ENCODE measurements around the gene HOXA10. TPM values are rescaled to one million over a fixed set of nuclear protein-coding genes. Genes with fewer than 3 reads are reported as not detected.

HOXA10 gene
- total RNA-seq, 1 donor from 2014 or later: 4.9 TPM

DNA sequence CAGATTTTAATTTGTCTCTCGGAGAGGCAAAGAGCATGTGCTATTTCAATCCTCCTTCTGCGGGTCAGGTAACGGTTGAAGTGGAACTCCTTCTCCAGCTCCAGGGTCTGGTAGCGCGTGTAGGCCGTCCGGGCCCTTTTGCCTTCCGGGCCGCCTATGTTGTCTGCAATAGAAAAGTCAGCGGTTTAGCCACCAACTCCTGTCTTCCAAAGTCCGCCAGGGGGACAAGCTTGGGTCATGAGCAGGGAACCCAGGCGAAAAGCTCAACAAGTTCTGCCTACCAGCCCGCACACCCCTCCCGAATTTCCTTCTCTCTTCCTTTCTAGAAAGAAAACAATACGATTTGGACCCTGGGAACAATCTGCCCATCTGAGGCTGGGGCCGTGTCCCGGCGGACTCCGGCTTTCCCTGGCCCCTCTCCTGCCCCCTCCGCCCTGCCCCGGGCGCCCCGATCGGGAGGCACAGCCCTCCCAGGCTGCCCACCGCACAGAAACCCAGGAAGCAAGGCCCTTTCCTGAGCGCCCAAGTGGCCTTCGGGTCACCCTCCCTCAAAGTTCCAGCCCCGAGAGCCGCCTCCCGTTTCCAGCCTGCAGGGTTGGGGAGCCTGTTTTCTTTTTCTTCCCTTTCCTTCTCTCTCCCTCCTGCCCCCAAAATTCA is 32.1 kb downstream of the HOXA10 start:
- H3K4me1 Mint-ChIP-seq (ENCODE audit: unreplicated experiment): peaks cover 20% of the 10 kb centered on the region
- H3K27me3 Mint-ChIP-seq: peaks cover 66% of the 10 kb centered on the region
- DNase-seq (ENCODE audit: extremely low spot score, unreplicated experiment): no peak
- H3K36me3 Mint-ChIP-seq: peaks cover 37% of the 10 kb centered on the region
- H3K4me3 Mint-ChIP-seq: peak overlapping the region; percentile 99
- TF ChIP-seq, protein P1, sequence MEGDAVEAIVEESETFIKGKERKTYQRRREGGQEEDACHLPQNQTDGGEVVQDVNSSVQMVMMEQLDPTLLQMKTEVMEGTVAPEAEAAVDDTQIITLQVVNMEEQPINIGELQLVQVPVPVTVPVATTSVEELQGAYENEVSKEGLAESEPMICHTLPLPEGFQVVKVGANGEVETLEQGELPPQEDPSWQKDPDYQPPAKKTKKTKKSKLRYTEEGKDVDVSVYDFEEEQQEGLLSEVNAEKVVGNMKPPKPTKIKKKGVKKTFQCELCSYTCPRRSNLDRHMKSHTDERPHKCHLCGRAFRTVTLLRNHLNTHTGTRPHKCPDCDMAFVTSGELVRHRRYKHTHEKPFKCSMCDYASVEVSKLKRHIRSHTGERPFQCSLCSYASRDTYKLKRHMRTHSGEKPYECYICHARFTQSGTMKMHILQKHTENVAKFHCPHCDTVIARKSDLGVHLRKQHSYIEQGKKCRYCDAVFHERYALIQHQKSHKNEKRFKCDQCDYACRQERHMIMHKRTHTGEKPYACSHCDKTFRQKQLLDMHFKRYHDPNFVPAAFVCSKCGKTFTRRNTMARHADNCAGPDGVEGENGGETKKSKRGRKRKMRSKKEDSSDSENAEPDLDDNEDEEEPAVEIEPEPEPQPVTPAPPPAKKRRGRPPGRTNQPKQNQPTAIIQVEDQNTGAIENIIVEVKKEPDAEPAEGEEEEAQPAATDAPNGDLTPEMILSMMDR (conservative IDR thresholded peaks at IDR 0.05): peak; percentile 54
- peak overlapping the region; percentile 99 for H3K27ac Mint-ChIP-seq
- H3K9me3 Mint-ChIP-seq: no peaks in the 10 kb centered on the region

DNA sequence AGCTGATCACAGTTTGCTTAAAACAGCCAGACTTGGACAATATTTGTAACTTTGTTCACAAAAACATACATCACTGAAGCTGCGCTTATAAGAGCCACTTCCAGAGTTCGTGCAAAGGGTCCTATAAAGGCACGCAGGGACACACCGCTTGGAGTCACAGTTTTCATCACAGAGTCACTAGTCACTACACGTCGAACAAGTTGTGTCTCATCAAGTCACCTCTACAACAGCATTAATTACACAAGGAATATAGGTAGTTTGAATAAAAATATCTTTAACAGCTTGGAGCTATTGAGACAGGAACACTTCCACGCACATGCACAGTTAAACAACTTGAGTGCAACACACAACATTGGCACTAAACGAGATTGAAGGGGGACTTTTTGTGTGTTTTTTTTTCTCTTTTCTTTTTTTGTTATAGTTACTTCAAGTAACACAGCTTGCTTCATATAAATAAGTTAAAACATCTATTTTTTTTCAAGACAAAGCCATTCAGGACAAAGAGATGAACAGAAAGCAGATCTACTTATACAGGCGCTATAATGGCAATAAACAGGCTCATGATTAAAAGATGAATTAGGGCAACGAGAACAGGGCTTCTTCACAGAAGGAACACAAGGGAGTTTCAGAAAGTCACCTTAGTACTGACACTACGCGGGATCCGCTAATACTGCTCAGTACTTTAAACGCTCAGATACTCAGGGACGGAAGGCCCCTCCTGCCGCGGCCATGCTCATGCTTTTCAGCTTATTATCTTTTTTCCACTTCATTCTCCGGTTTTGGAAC is 32.8 kb downstream of the HOXA10 start:
- peaks cover 59% of the 10 kb centered on the region for H3K27me3 Mint-ChIP-seq
- peak overlapping the region; percentile 99 for H3K27ac Mint-ChIP-seq

DNA sequence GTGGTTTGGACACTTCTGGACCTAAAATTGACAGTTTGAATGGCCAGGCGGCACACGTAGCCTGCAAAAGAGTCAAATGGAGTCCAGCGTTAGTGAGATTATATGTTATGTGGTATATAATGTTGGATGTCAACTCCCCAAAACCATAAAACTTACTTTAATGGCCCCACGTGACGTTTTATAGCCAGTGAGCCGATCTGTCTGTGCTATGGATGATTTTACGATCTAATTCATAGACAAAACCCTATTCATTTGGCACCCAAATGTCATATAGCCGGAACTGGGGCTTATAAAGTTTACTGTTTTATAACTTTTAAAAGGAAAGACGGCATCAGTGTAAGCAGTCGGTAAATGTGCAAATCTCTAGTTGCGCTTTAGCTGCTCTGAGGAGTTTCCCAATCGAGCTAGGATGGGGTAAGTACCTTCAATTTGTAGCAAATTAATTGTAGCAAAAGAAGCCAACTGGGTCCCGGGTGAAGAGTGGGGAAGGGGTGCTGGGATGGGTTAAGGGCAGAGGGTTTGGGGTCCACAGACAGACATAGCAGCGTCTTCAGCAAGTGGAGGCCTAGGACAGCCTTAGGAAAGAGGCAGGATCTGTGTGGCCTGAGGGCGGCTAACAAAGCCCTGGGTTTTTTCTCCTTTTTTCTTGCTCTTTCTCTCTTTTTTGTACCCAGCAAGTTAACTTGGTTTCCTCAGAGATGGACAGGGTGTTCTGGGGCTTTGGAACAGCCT is 33.8 kb downstream of the HOXA10 start:
- H3K9me3 Mint-ChIP-seq: no peaks in the 10 kb centered on the region
- H3K4me1 Mint-ChIP-seq (ENCODE audit: unreplicated experiment): peaks cover 28% of the 10 kb centered on the region
- peak overlapping the region; percentile 99 for H3K27ac Mint-ChIP-seq
- H3K36me3 Mint-ChIP-seq: peaks cover 28% of the 10 kb centered on the region
- TF ChIP-seq, protein P1 (conservative IDR thresholded peaks at IDR 0.05): no peak
- H3K27me3 Mint-ChIP-seq: peaks cover 51% of the 10 kb centered on the region
- DNase-seq (ENCODE audit: extremely low spot score, unreplicated experiment): no peak
- H3K4me3 Mint-ChIP-seq: peak overlapping the region; percentile 99

More for the DNA sequence above, 32.8 kb downstream of the HOXA10 start:
- H3K4me3 Mint-ChIP-seq: peak overlapping the region; percentile 99
- TF ChIP-seq, protein P1 (conservative IDR thresholded peaks at IDR 0.05): no peak
- no peak for DNase-seq (ENCODE audit: extremely low spot score, unreplicated experiment)
- peaks cover 33% of the 10 kb centered on the region for H3K36me3 Mint-ChIP-seq
- peaks cover 21% of the 10 kb centered on the region for H3K4me1 Mint-ChIP-seq (ENCODE audit: unreplicated experiment)
- no peaks in the 10 kb centered on the region for H3K9me3 Mint-ChIP-seq

DNA sequence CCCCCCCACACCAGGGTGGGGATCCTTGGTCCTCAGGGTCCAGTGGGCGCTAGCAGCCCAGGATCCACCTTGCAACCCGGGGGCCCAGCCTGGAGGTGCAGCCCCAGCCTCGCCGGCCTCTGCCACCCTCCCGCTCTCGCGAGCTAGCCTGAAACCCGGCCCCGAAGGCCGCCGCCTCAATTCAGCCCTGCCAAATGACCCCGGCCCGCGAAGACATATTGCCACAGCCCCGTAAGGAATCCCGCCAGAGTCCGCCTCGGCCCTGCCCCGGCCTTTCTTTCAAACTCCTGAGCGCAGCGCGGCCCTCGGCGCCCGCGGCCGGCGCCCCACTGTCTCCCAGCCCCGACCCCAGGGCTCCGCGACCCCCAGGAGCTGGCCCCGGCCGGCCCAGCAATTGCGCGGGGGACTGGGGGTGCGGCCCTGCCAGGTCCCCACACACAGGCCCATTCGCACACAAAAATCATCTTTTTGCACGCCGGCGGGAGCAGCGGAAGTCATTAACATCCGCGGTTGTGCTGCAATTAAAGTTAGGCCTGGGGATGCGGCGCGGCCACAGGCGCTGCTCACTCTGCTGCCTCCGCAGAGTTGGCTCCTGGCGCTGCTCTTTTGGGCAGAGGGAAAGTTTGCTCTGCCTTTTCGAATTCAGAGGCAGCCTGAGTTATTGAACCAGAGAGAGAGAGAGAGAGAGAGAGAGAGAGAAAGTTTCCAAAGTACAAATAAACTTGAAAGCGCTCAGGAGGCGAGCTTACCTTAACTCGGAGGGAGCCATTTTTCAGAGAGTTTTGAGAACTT is 34.6 kb downstream of the HOXA10 start:
- H3K27me3 Mint-ChIP-seq: peaks cover 49% of the 10 kb centered on the region
- TF ChIP-seq, protein P1 (conservative IDR thresholded peaks at IDR 0.05): no peak
- peaks cover 30% of the 10 kb centered on the region for H3K36me3 Mint-ChIP-seq
- peak overlapping the region; percentile 99 for H3K4me3 Mint-ChIP-seq
- H3K9me3 Mint-ChIP-seq: no peaks in the 10 kb centered on the region
- H3K4me1 Mint-ChIP-seq (ENCODE audit: unreplicated experiment): peaks cover 36% of the 10 kb centered on the region
- H3K27ac Mint-ChIP-seq: peak overlapping the region; percentile 99
- peak; percentile 77 for DNase-seq (ENCODE audit: extremely low spot score, unreplicated experiment)

DNA sequence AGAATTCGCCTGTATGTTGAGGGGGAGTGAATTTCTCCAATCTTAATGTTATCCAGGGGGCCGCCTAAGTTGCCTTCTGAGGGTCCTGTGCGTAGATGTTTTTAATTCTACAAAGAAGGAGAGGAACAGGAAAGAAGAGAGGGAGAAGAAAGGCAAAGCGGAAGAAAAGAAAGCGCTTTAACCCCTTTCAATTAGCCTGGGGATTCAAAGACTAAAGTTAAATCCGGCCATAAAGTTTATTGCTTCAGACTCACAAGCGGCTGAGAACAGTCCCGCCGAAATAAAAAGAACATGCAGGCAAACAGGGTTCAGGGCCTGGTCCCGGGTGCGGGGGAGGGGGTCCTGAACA is 35.2 kb downstream of the HOXA10 start:
- Mint-ChIP-seq H3K4me3 (peak overlapping the region; percentile 99), H3K27ac (peak overlapping the region; percentile 94), H3K27me3 (peaks cover 48% of the 10 kb centered on the region), H3K4me1 (ENCODE audit: unreplicated experiment) (peaks cover 36% of the 10 kb centered on the region), H3K36me3 (peaks cover 35% of the 10 kb centered on the region), H3K9me3 (no peaks in the 10 kb centered on the region)
- TF ChIP-seq, protein P1 (conservative IDR thresholded peaks at IDR 0.05): no peak
- no peak for DNase-seq (ENCODE audit: extremely low spot score, unreplicated experiment)

All from type B pancreatic cell (in vitro differentiated cells).